Mesendoderm (in vitro differentiated cells): ENCODE measurements around the gene SRD5A2.
"Not testable (repeated sequence)": the region's sequence is repeated elsewhere in the genome, so short reads cannot be mapped to it uniquely, and the experiment has no call there.

Experiments used
- DNase-seq: peaks from one replicate; pipeline ENCODE4 v3.0.0; 2013
- H2AK5ac ChIP-seq: 2 replicates; pipeline ENCODE4 v1.6.1; 2013; ENCODE audit warnings: low read length, inconsistent platforms
- H2BK120ac ChIP-seq: 2 replicates; pipeline ENCODE4 v1.6.1; 2013; ENCODE audit warnings: low read depth, mild to moderate bottlenecking, low read length, moderate library complexity, mixed read lengths
- H2BK15ac ChIP-seq: replicated peaks from 2 replicates; pipeline ENCODE4 v1.6.1; 2013; ENCODE audit warnings: low read depth, mild to moderate bottlenecking, moderate library complexity
- H2BK5ac ChIP-seq: 2 replicates; pipeline ENCODE4 v1.6.1; 2013; ENCODE audit warnings: low read length, inconsistent platforms
- H3K18ac ChIP-seq: 2 replicates; pipeline ENCODE4 v1.6.1; 2013; ENCODE audit warnings: mild to moderate bottlenecking, low read length, mixed read lengths
- H3K23ac ChIP-seq: one replicate; pipeline ENCODE4 v1.6.1; 2013; ENCODE audit warnings: low read length
- H3K27ac ChIP-seq: 2 replicates; pipeline ENCODE4 v1.5.1; 2013; ENCODE audit warnings: low read depth, mild to moderate bottlenecking, inconsistent platforms, low read length, moderate library complexity
- H3K27me3 ChIP-seq: 2 replicates; pipeline ENCODE4 v1.6.1; 2013; ENCODE audit warnings: low read length, control low read depth, mild to moderate bottlenecking, inconsistent platforms; ENCODE audit not compliant: insufficient read depth, poor library complexity
- H3K36me3 ChIP-seq: 2 replicates; pipeline ENCODE4 v1.6.1; 2013; ENCODE audit warnings: low read length, inconsistent platforms; ENCODE audit not compliant: control insufficient read depth, insufficient read depth
- H3K4ac ChIP-seq: one replicate; pipeline ENCODE4 v1.6.1; 2013; ENCODE audit warnings: low read depth, mild to moderate bottlenecking, low read length, moderate library complexity
- H3K4me1 ChIP-seq: 2 replicates; pipeline ENCODE4 v1.6.1; 2013; ENCODE audit warnings: low read depth, low read length, inconsistent platforms; ENCODE audit not compliant: control insufficient read depth
- H3K4me2 ChIP-seq: 2 replicates; pipeline ENCODE4 v1.6.1; 2013; ENCODE audit warnings: low read length
- H3K4me3 ChIP-seq: 2 replicates; pipeline ENCODE4 v1.5.1; 2013; ENCODE audit warnings: mild to moderate bottlenecking, low read length
- H3K56ac ChIP-seq: one replicate; pipeline ENCODE4 v1.6.1; 2013; ENCODE audit warnings: low read length
- H3K79me1 ChIP-seq: 2 replicates; pipeline ENCODE4 v1.6.1; 2013; ENCODE audit warnings: low read length, inconsistent platforms
- H3K79me2 ChIP-seq: 2 replicates; pipeline ENCODE4 v1.6.1; 2013; ENCODE audit warnings: mild to moderate bottlenecking, low read length; ENCODE audit not compliant: control insufficient read depth, insufficient read depth
- H3K9ac ChIP-seq: 2 replicates; pipeline ENCODE4 v1.6.1; 2013; ENCODE audit warnings: low read length, inconsistent platforms
- H4K5ac ChIP-seq: one replicate; pipeline ENCODE4 v1.6.1; 2013; ENCODE audit warnings: low read length
- H4K8ac ChIP-seq: one replicate; pipeline ENCODE4 v1.6.1; 2013; ENCODE audit warnings: low read depth, mild to moderate bottlenecking, control low read depth, low read length, moderate library complexity
- WGBS: extraction: QIAGEN DNeasy Blood & Tissue Kit; methylation state at CpG from one replicate; pipeline ENCODE4 v1.1.7; 2013; ENCODE audit warnings: low lambda C conversion rate, missing lambda C conversion rate; ENCODE audit not compliant: insufficient coverage; ENCODE audit errors: extremely low coverage; 5-methylcytosine and 5-hydroxymethylcytosine counted together

Gene SRD5A2

GRCh38 chr2:31505111-31505510 is 75.6 kb downstream of the SRD5A2 start:
- no peak for DNase-seq
- H2BK15ac ChIP-seq, result no peak overlapping the region
- H3K4ac ChIP-seq, result no peak overlapping the region
- no peaks in the 10 kb centered on the region for H3K36me3 ChIP-seq
- H3K4me1 ChIP-seq, result no peaks in the 10 kb centered on the region
- H3K9ac ChIP-seq, result no peak overlapping the region
- no peak overlapping the region for H3K18ac ChIP-seq
- no peak overlapping the region for H3K4me2 ChIP-seq
- no peak overlapping the region for H2BK5ac ChIP-seq
- no peak overlapping the region for H4K8ac ChIP-seq
- H3K23ac ChIP-seq, result no peak overlapping the region
- no peak overlapping the region for H3K4me3 ChIP-seq
- no CpG with 5 or more reads among the region's 2 CpGs for WGBS
- H3K79me2 ChIP-seq, result no peaks in the 10 kb centered on the region
- H3K27ac ChIP-seq, result no peak overlapping the region
- H2BK120ac ChIP-seq, result no peak overlapping the region
- H3K27me3 ChIP-seq, result no peaks in the 10 kb centered on the region
- H3K56ac ChIP-seq, result no peak overlapping the region
- H4K5ac ChIP-seq, result no peak overlapping the region
- no peaks in the 10 kb centered on the region for H3K79me1 ChIP-seq
- no peak overlapping the region for H2AK5ac ChIP-seq

DNA sequence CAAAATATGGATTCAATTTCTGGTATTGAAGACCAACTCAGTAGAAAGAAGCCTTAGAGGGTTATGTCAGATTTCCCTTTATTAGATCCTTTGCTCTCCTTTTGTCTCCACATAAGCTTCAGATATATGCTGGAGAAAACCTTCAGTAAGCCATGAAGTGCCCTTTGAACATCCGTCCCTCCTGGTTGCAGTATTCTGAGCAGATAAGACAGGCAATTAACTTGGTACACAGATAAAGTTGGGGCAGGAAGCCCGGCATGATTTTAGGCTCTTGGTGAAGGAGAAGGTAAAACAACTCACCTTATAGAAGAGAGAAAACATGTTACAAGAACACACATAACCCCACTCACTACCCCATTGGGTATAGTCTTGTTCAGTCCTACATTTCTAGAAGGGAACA is 76.4 kb downstream of the SRD5A2 start:
- Histone ChIP-seq H3K23ac (no peak overlapping the region), H3K27ac (no peak overlapping the region), H2BK15ac (no peak overlapping the region), H3K9ac (no peak overlapping the region), H3K56ac (no peak overlapping the region), H4K5ac (no peak overlapping the region), H3K18ac (no peak overlapping the region), H3K27me3 (no peaks in the 10 kb centered on the region), H2BK5ac (no peak overlapping the region), H4K8ac (no peak overlapping the region), H3K4me3 (no peak overlapping the region), H2BK120ac (no peak overlapping the region), H3K4ac (no peak overlapping the region), H2AK5ac (no peak overlapping the region), H3K4me1 (no peaks in the 10 kb centered on the region), H3K4me2 (no peak overlapping the region), H3K36me3 (no peaks in the 10 kb centered on the region), H3K79me1 (no peaks in the 10 kb centered on the region), H3K79me2 (no peaks in the 10 kb centered on the region)
- DNase-seq, result no peak
- WGBS, result no CpG with 5 or more reads among the region's 2 CpGs

DNA sequence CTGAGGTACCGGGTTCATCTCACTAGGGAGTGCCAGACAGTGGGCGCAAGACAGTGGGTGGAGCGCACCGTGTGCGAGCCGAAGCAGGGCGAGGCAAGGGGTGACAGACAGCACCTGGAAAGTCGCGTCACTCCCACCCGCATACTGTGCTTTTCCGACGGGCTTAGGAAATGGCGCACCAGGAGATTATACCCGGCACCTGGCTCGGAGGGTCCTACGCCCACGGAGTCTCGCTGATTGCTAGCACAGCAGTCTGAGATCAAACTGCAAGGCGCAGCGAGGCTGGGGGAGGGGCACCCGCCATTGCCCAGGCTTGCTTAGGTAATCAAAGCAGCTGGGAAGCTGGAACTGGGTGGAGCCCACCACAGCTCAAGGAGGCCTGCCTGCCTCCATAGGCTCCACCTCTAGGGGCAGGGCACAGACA is 84.3 kb downstream of the SRD5A2 start:
- Histone ChIP-seq H3K9ac (peak overlapping the region; percentile 51), H3K56ac (peak overlapping the region; percentile 80)
- H3K79me2 ChIP-seq, H3K79me1 ChIP-seq, H4K5ac ChIP-seq, H3K18ac ChIP-seq, H3K4me3 ChIP-seq, H3K27ac ChIP-seq, H4K8ac ChIP-seq, H2BK5ac ChIP-seq, H3K4ac ChIP-seq, H3K27me3 ChIP-seq, H2AK5ac ChIP-seq, H3K4me2 ChIP-seq, H3K23ac ChIP-seq, H3K4me1 ChIP-seq, H2BK15ac ChIP-seq, H3K36me3 ChIP-seq, H2BK120ac ChIP-seq: not testable (repeated sequence)
- DNase-seq, result peak; percentile 54
- WGBS, result no CpG with 5 or more reads among the region's 21 CpGs

DNA sequence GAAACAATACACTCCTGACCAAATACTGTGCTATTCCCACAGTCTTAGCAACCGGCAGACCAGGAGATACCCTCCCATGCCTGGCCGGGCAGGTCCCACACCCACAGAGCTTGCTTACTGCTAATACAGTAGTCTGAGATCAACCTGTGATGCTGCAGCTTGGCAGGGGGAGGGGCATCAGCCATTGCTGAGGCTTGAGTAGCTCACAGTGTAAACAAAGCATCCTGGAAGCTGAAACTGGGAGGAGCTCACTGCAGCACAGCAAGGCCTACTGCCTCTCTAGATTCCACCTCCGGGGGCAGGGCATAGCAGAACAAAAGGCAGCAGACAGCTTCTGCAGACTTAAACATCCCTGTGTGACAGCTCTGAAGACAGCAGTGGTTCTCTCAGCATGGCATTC is 91.4 kb downstream of the SRD5A2 start:
- H3K36me3 ChIP-seq, H3K4me1 ChIP-seq, H3K4me2 ChIP-seq, H3K27me3 ChIP-seq, H3K4me3 ChIP-seq, H3K4ac ChIP-seq, H4K5ac ChIP-seq, H2BK120ac ChIP-seq, H2BK15ac ChIP-seq, H3K79me2 ChIP-seq, H4K8ac ChIP-seq, H2AK5ac ChIP-seq, H3K9ac ChIP-seq, H3K79me1 ChIP-seq, H3K27ac ChIP-seq, H3K18ac ChIP-seq, H3K56ac ChIP-seq, H3K23ac ChIP-seq, H2BK5ac ChIP-seq: not testable (repeated sequence)
- WGBS, result no CpG with 5 or more reads among the region's 3 CpGs
- peak; percentile 97 for DNase-seq

GRCh38 chr2:31483246-31483645 is 97.5 kb downstream of the SRD5A2 start:
- no peak overlapping the region for H3K4me3 ChIP-seq
- no peak overlapping the region for H3K56ac ChIP-seq
- H3K18ac ChIP-seq, result no peak overlapping the region
- H2AK5ac ChIP-seq, result no peak overlapping the region
- DNase-seq, result no peak
- no peaks in the 10 kb centered on the region for H3K36me3 ChIP-seq
- no peak overlapping the region for H3K4me2 ChIP-seq
- H3K27me3 ChIP-seq, result no peaks in the 10 kb centered on the region
- no peaks in the 10 kb centered on the region for H3K4me1 ChIP-seq
- no peak overlapping the region for H2BK5ac ChIP-seq
- H3K79me2 ChIP-seq, result no peaks in the 10 kb centered on the region
- no peak overlapping the region for H4K5ac ChIP-seq
- H2BK15ac ChIP-seq, result no peak overlapping the region
- H3K23ac ChIP-seq, result no peak overlapping the region
- no peak overlapping the region for H4K8ac ChIP-seq
- H2BK120ac ChIP-seq, result no peak overlapping the region
- H3K79me1 ChIP-seq, result no peaks in the 10 kb centered on the region
- WGBS, result no CpG with 5 or more reads among the region's 2 CpGs
- no peak overlapping the region for H3K9ac ChIP-seq
- H3K4ac ChIP-seq, result no peak overlapping the region
- H3K27ac ChIP-seq, result no peak overlapping the region

GRCh38 chr2:31476511-31477180 is 104.1 kb downstream of the SRD5A2 start:
- Histone ChIP-seq H3K18ac (no peak overlapping the region), H3K4ac (no peak overlapping the region), H3K4me3 (no peak overlapping the region), H3K79me2 (no peaks in the 10 kb centered on the region), H3K56ac (no peak overlapping the region), H3K27ac (no peak overlapping the region), H4K8ac (no peak overlapping the region), H3K4me2 (no peak overlapping the region), H2BK15ac (no peak overlapping the region), H3K36me3 (no peaks in the 10 kb centered on the region), H3K4me1 (no peaks in the 10 kb centered on the region), H2BK120ac (no peak overlapping the region), H3K79me1 (no peaks in the 10 kb centered on the region), H3K23ac (no peak overlapping the region), H3K27me3 (no peaks in the 10 kb centered on the region), H3K9ac (no peak overlapping the region), H2AK5ac (no peak overlapping the region), H2BK5ac (no peak overlapping the region), H4K5ac (no peak overlapping the region)
- WGBS, result no CpG with 5 or more reads among the region's 2 CpGs
- no peak for DNase-seq
